NCI-H345 treated with DMSO at 0.1 percent for 48 hours (cell line): Measurements from ENCODE around the gene HIPK2.
A peak's percentile ranks its signal among the peaks of the same experiment; 100 is the strongest.

Source experiments
- DNase-seq: peaks from one replicate; lab custom pipeline; 2025; ENCODE audit not compliant: unreplicated experiment; lab: John Stamatoyannopoulos, UW

HIPK2 gene

DNA sequence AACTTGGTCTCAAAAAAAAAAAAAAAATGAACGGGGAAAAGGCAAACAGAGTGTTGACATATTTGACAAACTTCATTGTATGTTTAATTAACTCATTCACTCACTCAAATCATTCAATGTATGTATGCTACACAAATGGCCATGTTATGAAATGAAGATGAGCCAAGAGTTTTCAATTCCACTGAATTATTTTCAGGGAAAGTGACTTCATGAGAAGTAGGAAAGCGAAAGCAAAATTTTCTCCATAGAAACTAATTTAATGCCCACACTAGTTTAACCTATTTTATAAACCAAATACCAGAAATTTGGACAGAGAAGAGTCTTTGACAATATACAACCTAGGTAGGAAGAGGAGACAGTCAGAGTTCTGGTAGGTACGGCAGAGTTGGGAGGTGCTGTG lies 119.5 kb downstream of the HIPK2 start:
- DNase-seq, result no peak

GRCh38 chr7:139657725-139658124 lies 120.1 kb downstream of the HIPK2 start:
- DNase-seq, result no peak

- DNase-seq, result no peak
Measured at GRCh38 chr7:139656387-139656786, 121.4 kb downstream of the HIPK2 start.

DNA sequence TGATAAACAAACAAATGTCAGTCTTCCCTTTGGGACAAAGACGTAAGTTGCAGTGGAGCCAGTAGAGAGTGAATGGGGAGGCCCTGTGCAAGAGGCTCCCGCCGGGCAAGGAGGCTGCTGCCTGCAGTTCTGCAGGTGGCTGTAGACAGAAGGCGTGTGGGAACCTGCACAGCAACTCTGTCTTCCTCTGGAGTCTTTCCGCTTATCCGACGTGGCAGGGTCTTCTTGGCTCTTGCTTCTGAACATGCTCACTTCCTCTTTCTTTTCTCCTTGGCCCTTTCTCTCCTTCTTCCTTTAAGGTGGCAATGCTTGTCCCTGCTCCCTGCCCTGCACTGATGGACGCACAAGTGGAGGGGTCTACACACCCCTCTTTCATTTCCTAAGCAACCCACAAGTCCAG lies 122.5 kb downstream of the HIPK2 start:
- no peak for DNase-seq

- no peak for DNase-seq
Measured at GRCh38 chr7:139654276-139655181, 123.3 kb downstream of the HIPK2 start.

DNA sequence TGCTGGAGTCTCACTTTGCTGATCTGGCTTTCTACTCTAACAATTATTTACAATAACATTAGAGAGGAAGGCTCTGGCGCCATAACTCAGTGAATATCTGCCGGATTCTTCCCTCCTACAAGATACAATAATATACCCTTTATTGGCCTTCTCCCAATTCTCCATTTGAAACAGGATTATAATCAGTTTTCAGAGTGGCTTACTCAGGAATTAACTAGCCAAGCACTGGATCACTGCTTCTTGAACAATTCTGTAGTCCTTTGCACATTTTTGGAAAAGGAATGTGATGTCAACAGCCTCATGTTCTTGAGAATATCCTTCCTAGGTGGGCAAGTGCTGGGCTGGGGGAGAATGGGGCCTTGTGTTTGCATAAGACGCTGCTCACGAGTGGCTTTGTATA lies 125.9 kb downstream of the HIPK2 start:
- DNase-seq, result no peak

GRCh38 chr7:139651308-139651707 lies 126.5 kb downstream of the HIPK2 start:
- DNase-seq, result no peak

GRCh38 chr7:139650429-139651100 lies 127.2 kb downstream of the HIPK2 start:
- DNase-seq, result no peak

DNA sequence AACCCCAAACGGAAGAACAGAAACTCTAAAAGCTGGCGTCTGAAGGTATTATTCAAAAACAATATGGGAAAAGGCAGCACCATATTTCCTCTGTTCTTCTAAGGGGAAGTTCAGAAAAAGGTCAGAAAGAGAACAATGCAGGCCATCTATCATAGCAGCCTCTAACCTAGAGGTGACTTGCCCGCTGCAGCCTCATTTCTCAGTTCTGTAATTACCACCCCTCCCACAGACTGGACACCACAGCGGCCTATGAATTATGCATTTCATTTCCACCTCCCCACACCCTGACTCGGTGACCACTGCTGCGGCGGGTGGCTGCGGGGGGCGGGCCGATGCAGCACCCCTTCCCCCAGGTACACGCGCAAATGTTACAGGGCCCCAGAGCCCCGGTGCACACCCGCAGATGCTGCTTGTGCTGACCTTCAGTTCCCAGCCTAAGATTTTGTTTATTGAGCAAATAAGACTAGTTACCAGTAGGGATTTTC lies 128.8 kb downstream of the HIPK2 start:
- no peak for DNase-seq

DNA sequence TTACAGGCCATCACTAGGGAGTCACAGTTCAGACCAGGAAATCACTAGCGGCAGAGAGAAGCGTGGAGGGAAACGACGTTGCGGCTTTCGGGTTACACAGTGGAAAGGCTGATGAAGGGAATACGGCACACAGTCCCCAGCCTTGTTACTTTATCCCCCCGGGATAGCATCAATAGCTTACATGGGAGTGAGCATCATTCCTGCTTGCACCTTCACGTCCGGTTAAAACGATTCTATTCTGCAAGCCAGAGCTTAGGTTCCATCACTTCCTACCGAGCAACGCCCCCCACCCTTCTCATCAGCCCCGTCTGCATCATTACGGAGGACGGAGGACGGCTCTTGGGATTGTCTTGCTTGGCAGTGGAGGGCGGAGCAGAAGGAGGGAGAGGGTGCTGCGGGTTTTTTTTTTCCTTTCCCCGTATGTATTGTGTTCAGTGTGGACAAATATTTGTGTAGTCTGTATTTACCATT lies 129.4 kb downstream of the HIPK2 start:
- no peak for DNase-seq

DNA sequence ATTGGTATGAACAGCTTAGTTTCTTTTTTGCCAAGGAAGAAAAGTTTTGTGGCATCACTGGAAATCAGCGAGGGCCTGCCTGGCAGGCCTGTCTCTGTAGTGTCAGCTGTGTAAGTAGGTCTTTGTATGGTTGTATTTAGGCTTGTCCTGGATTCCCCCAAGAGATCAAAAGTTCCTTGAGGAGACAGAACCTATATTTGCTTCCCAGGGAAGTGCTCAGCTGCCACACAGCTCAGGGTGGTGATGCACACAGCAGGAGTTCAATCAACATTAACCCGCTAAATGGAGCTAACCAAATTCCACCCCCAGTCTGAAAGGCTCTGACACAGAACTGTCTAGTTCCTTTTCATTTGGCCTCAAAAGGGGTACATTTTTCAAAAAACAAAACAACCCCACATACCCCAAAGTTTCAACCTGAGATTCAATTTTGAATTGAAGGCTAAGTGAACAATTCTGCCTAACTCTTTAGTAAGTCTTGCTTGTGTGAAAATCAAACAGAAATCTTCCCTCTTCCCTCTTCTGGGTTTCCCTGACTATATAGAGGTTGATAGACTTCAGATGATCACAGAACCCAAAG lies 129.9 kb downstream of the HIPK2 start:
- DNase-seq, result no peak

GRCh38 chr7:139647085-139647484 lies 130.7 kb downstream of the HIPK2 start:
- no peak for DNase-seq

DNA sequence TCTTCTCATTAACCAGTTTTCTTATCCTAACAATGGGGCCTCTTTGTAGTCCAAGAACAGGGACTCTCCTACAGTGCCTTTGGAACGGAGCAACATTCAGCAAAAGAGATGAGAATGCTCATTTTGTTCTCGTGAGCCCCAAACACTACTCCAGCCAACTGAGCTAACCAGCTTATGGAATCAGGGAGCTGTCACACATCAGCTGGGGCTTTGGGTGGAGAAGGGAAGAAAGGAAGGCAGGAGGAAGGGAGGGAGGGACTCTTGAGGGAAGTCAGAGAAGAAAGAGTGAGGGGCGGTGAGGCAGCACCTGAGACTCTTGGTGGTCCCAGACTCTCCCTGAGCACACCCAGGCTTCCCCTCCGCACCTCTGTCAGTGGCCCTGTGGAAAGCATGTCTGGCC lies 131.2 kb downstream of the HIPK2 start:
- no peak for DNase-seq

- DNase-seq, result peak; percentile 45
Measured at GRCh38 chr7:139645572-139646523, 131.9 kb downstream of the HIPK2 start.

DNA sequence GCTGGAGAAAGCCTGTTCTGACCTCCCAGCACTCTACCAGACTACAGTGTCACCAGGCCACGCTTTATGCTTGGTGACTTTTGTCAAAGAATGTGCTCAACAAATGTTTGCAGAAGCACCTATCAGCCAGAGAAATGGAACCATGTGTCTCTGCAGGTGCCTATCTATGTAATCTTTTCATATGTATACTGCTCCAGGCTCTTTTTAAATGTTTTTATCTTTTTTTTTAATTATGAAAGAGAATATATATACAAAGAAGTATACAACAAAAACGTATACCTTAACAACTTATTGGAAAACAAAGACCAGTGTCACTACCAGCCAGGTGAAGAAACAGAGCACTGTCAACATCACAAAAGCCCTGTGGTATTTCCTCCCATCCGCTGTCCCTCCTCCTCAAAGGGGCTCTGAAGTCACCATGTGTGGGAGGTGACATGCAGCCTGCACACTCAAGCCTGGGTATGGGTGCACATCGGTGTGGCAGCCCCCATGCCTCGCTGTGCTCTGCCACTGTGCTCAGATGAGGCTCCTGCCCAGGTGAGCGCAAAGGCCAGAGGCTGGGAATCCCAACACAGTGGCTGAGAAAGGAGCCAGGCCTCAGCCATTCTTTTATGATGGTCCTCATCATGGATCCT lies 133.7 kb downstream of the HIPK2 start:
- DNase-seq, result peak; percentile 22

DNA sequence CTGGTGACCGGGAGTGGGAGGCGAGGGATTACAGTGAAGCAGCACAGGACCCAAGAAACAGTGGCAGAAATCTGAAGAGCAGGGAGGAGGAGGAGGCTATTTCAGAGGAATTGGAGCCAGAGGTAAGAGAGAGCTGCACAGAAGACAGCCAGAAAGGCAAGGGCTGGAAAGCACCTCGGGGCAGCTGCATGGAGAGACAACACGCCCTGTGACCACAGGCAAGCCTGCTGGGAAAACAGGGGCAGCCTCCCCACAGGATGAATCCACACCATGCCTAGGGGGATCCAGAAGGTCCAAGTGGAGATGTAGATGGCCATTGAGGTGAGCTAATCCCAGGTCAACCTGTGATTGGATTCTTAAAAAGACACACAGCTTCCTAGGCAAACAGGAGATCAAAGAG lies 135.5 kb downstream of the HIPK2 start:
- no peak for DNase-seq

DNA sequence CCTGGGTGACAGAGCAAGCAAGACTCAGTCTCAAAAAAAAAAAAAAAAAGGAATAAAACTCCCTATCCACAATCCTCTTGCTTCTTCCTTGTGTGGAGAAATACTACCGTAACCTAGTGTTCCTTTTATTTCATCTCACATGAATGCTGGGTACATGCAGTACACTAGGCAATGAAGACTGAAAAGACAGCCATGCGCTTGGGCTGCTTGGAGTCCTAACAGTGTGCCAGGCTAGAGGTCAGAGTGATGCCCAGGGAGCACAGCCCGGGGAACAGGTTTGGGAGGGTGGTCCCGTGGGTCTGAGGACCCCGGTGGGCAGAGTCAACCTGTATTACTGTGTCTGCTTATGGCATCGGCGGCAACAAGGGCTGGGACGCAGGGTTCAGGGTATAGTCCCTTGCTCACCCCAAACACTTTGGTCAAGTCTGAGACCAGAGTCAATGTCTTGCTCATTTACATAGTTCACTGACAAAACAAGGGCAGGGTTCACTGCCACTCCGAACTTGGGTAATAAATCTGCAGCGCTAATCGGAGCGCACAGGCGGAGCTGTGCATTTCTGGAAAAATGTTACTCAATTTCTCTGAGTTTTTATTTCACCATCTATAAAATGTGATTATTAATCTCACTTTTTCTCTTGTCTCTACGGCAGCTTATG lies 136.3 kb downstream of the HIPK2 start:
- DNase-seq, result no peak

DNA sequence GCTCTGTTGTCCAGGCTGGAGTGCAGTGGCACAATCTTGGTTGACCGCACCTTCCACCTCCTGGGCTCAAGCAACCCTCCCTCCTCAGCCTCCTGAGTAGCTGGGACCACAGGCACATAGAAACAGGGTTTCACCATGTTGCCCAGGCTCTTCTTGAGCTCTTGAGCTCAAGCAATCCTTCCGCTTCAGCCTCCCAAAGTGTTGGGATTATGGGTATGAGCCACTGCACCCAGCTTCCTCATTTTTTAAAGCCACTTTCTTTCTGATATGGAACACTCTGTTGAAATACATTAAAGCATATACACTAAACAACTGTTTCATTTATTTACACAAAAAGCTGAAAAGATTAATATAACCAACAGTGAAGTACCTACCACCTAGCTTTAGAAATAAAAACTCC lies 137.1 kb downstream of the HIPK2 start:
- DNase-seq, result no peak

- DNase-seq, result no peak
Measured at GRCh38 chr7:139639563-139639962, 138.2 kb downstream of the HIPK2 start.
